Frontal cortex (tissue), 4 donors: ENCODE data around the gene SHROOM4. TPM values are rescaled to one million over a fixed set of nuclear protein-coding genes. Genes with fewer than 3 reads are reported as not detected.

Experiments used
- DNase-seq, 2 donors: peaks; one replicate each; pipeline ENCODE4 v3.0.0; 2012; ENCODE audit warnings: low spot score in 2 of 2
- FAIRE-seq: peaks from 2 replicates; lab custom pipeline; 2012; peaks lifted over from hg19 to GRCh38; lab: Jason Lieb, UNC
- total RNA-seq: library from RNA; depleted of rRNA; stranded (reverse); fragments of >200 nt; gene quantifications from one replicate; pipeline ENCODE4 v1.2.3, GENCODE V29; 2014
- donor health status: control.
- donor health status: control.
- donor health status: control.

The SHROOM4 gene
- total RNA-seq, 1 donor from 2014 or later: 1.6 TPM

GRCh38 chrX:50627696-50628095 is 186.3 kb downstream of the SHROOM4 start:
- no peak for DNase-seq
- no peak for FAIRE-seq

- no peak for FAIRE-seq
Observed at GRCh38 chrX:50626432-50626831, 187.6 kb downstream of the SHROOM4 start.

GRCh38 chrX:50622751-50623150 is 191.2 kb downstream of the SHROOM4 start:
- DNase-seq: no peak
- FAIRE-seq: no peak

More at GRCh38 chrX:50626432-50626831, 187.6 kb downstream of the SHROOM4 start:
- DNase-seq: no peak

- DNase-seq (no peak), FAIRE-seq (no peak)
Observed at GRCh38 chrX:50618788-50619558, 195.0 kb downstream of the SHROOM4 start.

GRCh38 chrX:50617183-50617582 is 196.8 kb downstream of the SHROOM4 start:
- DNase-seq: no peak
- no peak for FAIRE-seq

- FAIRE-seq (no peak), DNase-seq (no peak)
Observed at GRCh38 chrX:50615570-50616158, 198.3 kb downstream of the SHROOM4 start.

GRCh38 chrX:50614460-50614859 is 199.5 kb downstream of the SHROOM4 start:
- DNase-seq (no peak), FAIRE-seq (no peak)

- FAIRE-seq (peak; percentile 64), DNase-seq (no peak)
Observed at GRCh38 chrX:50613846-50614245, 200.1 kb downstream of the SHROOM4 start.

GRCh38 chrX:50609796-50610195 is 204.2 kb downstream of the SHROOM4 start:
- no peak for FAIRE-seq
- DNase-seq: no peak

GRCh38 chrX:50606300-50606950 is 207.6 kb downstream of the SHROOM4 start:
- no peak for DNase-seq
- no peak for FAIRE-seq

- DNase-seq (no peak), FAIRE-seq (no peak)
Observed at GRCh38 chrX:50596056-50596455, 217.9 kb downstream of the SHROOM4 start.

- DNase-seq (peak in 1 of 2 donors; percentile 5), FAIRE-seq (no peak)
Observed at GRCh38 chrX:50594788-50595187, 219.2 kb downstream of the SHROOM4 start.

GRCh38 chrX:50586980-50587379 is 227.0 kb downstream of the SHROOM4 start:
- no peak for FAIRE-seq

GRCh38 chrX:50586407-50586806 is 227.6 kb downstream of the SHROOM4 start:
- DNase-seq (no peak), FAIRE-seq (no peak)

More at GRCh38 chrX:50586980-50587379, 227.0 kb downstream of the SHROOM4 start:
- no peak for DNase-seq

GRCh38 chrX:50581405-50581804 is 232.6 kb downstream of the SHROOM4 start:
- DNase-seq: no peak
- no peak for FAIRE-seq

- FAIRE-seq (no peak), DNase-seq (peak in 1 of 2 donors; percentile 14)
Observed at GRCh38 chrX:50579955-50580354, 234.0 kb downstream of the SHROOM4 start.

- FAIRE-seq: no peak
- DNase-seq: no peak
Observed at GRCh38 chrX:50577326-50577725, 236.7 kb downstream of the SHROOM4 start.

- FAIRE-seq (no peak), DNase-seq (no peak)
Observed at GRCh38 chrX:50567636-50568035, 246.4 kb downstream of the SHROOM4 start.

GRCh38 chrX:50565718-50566117 is 248.3 kb downstream of the SHROOM4 start:
- FAIRE-seq (no peak), DNase-seq (no peak)
